ENCODE data around the gene OSM. TPM values are rescaled to one million over a fixed set of nuclear protein-coding genes. Genes with fewer than 3 reads are reported as not detected.

Gene OSM
- total and polyA plus RNA-seq, 7 donors: 0.60 to 12.8 (median 1.5) TPM

- peak overlapping the region; percentile 82 to 89 (median 88) for H3K27ac ChIP-seq
- H3K4me1 ChIP-seq: peaks cover 4 to 100% (median 100%) of the 10 kb centered on the region in 4 donors
- no peak for DNase-seq
Measured at GRCh38 chr22:30308093-30308492, 41.4 kb upstream of the OSM start.

GRCh38 chr22:30307041-30307574 lies 40.5 kb upstream of the OSM start:
- Histone ChIP-seq H3K36me3 (peaks cover 0 to 13% (median 0%) of the 10 kb centered on the region in 4 donors), H3K27me3 (no peaks in the 10 kb centered on the region), H3K9me3 (no peaks in the 10 kb centered on the region), H3K27ac (peak overlapping the region; percentile 82 to 89 (median 88)), H3K4me1 (peaks cover 4 to 100% (median 100%) of the 10 kb centered on the region in 4 donors), H3K4me3 (no peak overlapping the region)
- 67 to 91% methylated on average over 4 of the region's 4 CpGs for WGBS, 2 donors
- intact Hi-C loops (cut with DNase I): no loop called here
- TF ChIP-seq POLR2A (IDR thresholded peaks at IDR 0.05) (no peak), CTCF (IDR thresholded peaks at IDR 0.05) (no peak), EP300 (IDR thresholded peaks at IDR 0.05) (no peak), POLR2AphosphoS5 (IDR thresholded peaks at IDR 0.05) (no peak)
- DNase-seq: no peak

More at GRCh38 chr22:30308093-30308492, 41.4 kb upstream of the OSM start:
- WGBS, 2 donors: 74 to 80% methylated on average over 2 of the region's 2 CpGs
- no peaks in the 10 kb centered on the region for H3K27me3 ChIP-seq
- intact Hi-C loops (cut with DNase I): no loop called here
- no peak for TF ChIP-seq POLR2AphosphoS5 (IDR thresholded peaks at IDR 0.05)
- TF ChIP-seq CTCF (IDR thresholded peaks at IDR 0.05): no peak
- TF ChIP-seq POLR2A (IDR thresholded peaks at IDR 0.05): no peak
- no peak for TF ChIP-seq EP300 (IDR thresholded peaks at IDR 0.05)
- H3K9me3 ChIP-seq: no peaks in the 10 kb centered on the region
- no peak overlapping the region for H3K4me3 ChIP-seq
- H3K36me3 ChIP-seq: peaks cover 0 to 9% (median 0%) of the 10 kb centered on the region in 4 donors

- 55 to 93% methylated on average over 1 of the region's 1 CpG for WGBS, 2 donors
- Histone ChIP-seq H3K27me3 (no peaks in the 10 kb centered on the region), H3K9me3 (no peaks in the 10 kb centered on the region), H3K4me3 (no peak overlapping the region), H3K27ac (peak overlapping the region; percentile 82 to 89 (median 88)), H3K4me1 (peaks cover 4 to 100% (median 100%) of the 10 kb centered on the region in 4 donors), H3K36me3 (peaks cover 0 to 16% (median 0%) of the 10 kb centered on the region in 4 donors)
- intact Hi-C loops (cut with DNase I): no loop called here
- no peak for TF ChIP-seq POLR2A (IDR thresholded peaks at IDR 0.05)
- TF ChIP-seq EP300 (IDR thresholded peaks at IDR 0.05): no peak
- TF ChIP-seq CTCF (IDR thresholded peaks at IDR 0.05): no peak
- TF ChIP-seq POLR2AphosphoS5 (IDR thresholded peaks at IDR 0.05): no peak
- no peak for DNase-seq
Measured at GRCh38 chr22:30306627-30307011, 40.0 kb upstream of the OSM start.

- Histone ChIP-seq H3K36me3 (peaks cover 0 to 21% (median 0%) of the 10 kb centered on the region in 4 donors), H3K27me3 (no peaks in the 10 kb centered on the region), H3K4me3 (no peak overlapping the region), H3K27ac (peak overlapping the region; percentile 82 to 89 (median 88)), H3K9me3 (no peaks in the 10 kb centered on the region), H3K4me1 (peaks cover 4 to 100% (median 98%) of the 10 kb centered on the region in 4 donors)
- DNase-seq: no peak
- intact Hi-C loops (cut with DNase I): no loop called here
- TF ChIP-seq CTCF (IDR thresholded peaks at IDR 0.05) (no peak), EP300 (IDR thresholded peaks at IDR 0.05) (no peak)
- 13 to 28% methylated on average over 3 of the region's 3 CpGs for WGBS, 2 donors
Measured at GRCh38 chr22:30305906-30306626, 39.4 kb upstream of the OSM start.

All from sigmoid colon (tissue), 7 donors.